AG09319 (cell line): Measurements from ENCODE around the gene NUP153.

ENCODE experiments used
- DNase-seq: peaks from one replicate; pipeline ENCODE4 v3.0.0-alpha.2; 2010; ENCODE audit warnings: low read depth; ENCODE audit errors: extremely low read depth
- TF ChIP-seq, protein P1 (sequence below): IDR thresholded peaks from 2 replicates; pipeline ENCODE4 v1.5.1; 2011; ENCODE audit warnings: low read depth, mild to moderate bottlenecking, inconsistent platforms, low read length, moderate library complexity

The NUP153 gene

DNA sequence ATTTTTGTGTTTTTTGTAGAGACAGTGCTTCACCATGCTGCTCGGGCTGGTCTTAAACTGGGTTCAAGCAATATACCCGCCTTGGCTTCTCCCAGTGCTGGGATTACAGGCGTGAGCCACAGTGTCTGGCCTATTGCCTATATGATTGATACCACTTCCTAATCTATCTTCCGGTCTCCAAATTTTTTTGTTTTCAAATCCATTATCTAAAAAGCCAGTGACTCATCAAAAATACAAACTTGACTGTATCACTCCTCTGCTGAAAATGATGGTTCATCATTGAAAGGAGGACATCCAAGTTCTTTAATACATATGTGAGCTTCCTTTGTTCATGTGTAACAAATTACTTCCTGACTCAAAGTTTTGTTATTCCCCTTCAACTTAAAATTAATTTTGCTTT, 71.2 kb downstream of the NUP153 start:
- TF ChIP-seq, protein P1, sequence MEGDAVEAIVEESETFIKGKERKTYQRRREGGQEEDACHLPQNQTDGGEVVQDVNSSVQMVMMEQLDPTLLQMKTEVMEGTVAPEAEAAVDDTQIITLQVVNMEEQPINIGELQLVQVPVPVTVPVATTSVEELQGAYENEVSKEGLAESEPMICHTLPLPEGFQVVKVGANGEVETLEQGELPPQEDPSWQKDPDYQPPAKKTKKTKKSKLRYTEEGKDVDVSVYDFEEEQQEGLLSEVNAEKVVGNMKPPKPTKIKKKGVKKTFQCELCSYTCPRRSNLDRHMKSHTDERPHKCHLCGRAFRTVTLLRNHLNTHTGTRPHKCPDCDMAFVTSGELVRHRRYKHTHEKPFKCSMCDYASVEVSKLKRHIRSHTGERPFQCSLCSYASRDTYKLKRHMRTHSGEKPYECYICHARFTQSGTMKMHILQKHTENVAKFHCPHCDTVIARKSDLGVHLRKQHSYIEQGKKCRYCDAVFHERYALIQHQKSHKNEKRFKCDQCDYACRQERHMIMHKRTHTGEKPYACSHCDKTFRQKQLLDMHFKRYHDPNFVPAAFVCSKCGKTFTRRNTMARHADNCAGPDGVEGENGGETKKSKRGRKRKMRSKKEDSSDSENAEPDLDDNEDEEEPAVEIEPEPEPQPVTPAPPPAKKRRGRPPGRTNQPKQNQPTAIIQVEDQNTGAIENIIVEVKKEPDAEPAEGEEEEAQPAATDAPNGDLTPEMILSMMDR = no peak
- DNase-seq = no peak

DNA sequence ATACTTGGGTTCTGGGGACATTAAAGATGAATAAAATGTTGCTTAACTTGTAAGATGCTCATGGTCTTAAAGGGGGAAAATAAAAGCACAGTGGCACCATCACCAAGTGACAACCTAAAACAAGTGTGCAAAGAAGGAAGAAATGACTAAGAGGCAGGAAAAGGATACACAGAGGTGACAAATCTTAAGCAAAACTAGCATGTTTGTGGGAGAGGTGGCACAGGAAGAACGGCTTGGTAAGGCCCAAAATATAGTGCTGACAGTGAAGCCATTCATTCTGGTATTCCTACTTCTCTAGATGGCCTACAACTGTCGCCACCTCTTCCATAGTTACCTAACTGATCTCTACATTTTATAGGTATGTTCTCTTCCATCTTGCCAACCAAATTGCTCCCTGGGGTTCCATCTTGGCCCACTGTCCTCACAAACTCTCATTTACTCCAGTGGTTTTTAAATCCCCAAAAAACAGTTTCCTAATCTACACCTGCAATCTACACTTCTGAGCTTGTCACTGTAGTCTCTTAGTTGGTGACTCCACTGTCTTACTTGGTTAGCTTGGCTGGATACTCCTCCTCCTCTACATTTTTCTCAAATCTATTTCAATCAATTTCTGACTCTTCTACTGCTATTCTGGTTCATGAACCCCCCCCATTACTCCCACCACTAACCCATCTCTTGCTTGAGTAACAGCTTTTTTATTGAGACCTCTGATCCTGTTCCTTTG, 73.1 kb downstream of the NUP153 start:
- DNase-seq = no peak
- TF ChIP-seq, protein P1 = no peak

DNA sequence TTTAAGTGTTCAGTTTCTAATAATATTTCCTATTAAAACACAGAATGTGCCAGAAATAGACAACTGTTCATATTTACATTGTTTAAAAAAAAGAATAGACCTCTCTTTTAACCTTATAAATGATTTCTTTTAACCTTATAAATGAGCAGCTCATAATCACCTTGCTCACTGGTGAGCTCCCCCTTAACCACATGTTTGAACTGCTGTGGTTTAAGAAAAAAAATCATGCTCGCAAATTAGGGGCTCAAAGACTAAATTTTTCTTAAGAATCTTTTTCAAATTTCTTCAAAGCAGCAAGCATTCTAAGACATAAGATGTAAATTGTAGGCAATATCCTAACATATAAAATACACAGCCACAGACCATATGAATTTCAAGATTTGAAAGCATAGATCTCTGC, 73.8 kb downstream of the NUP153 start:
- TF ChIP-seq, protein P1 = no peak
- DNase-seq = no peak

DNA sequence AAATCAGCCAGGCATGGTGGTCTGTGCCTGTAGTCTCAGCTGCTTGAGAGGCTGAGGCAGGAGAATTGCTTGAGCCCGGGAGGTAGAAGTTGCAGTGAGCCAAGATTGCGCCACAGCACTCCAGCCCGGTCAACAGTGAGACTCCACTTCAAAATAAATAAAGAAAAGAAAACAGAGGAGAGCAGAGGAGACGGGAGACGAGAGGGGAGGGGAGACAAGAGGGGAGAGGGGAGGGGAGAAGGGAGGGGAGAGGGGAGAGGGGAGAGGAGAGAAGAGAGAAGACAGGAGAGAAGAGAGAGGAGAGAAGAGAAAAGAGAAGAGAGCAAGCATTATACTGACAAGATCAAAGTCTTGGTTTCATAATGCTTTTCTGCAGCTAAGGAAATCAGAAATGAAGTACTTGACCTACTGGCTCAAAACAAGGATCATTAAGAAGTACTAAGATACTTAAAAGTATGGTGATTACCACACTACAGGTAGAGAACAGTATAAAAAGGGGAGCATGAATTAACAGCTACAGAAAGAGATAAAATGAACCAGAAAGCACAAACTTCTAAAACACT, 76.1 kb downstream of the NUP153 start:
- no peak for DNase-seq
- TF ChIP-seq, protein P1 = no peak

DNA sequence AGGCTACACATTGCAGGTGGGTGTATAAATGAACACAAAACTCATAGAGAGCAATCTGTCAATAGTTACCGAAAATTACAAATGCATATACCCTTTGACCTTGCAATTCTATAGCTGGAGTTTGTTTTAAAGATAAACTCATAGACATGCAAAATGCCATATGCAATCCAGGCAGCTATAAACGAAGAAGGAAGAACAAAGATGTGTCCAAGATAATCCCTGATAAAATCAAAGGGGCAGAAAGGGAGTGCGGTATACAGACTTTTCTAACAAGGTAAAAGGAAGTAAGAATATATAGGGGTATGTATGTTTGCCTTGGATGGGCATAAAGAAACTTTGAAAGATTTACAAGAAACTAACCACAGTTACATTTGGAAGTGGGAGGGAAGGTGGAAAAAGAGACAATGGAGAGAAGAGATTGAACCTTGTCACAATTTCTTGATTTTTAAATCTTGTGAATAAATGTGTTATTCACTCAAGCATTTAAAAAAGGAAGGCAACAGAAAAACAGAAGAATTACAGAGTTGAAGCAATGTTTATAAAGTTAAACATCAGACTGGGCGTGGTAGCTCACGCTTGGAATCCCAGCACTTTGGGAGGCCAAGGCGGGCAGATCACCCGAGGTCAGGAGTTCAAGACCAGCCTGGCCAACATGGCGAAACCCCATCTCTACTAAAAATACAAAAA, 76.8 kb downstream of the NUP153 start:
- DNase-seq = no peak
- TF ChIP-seq, protein P1 = no peak

DNA sequence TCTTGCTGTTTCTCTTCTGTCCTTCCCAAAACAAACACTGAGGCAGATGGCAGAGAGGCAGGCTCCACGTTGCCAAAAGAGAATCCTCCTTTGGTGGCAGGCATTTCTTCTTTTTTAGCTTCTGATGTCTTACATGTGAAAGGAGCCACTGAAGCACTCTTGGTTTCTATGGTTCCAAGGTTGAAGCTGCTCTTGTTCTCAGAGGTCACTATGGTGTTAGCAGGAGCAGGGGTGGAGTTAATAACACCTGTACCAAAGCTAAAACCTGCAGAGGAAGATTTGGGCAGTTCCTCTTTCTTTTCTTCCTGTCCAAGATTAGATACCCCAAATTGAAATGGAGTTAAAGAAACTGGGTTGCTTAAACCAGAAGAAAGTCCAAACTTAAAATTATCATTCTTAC, 77.9 kb downstream of the NUP153 start:
- TF ChIP-seq, protein P1 = no peak
- DNase-seq = no peak

DNA sequence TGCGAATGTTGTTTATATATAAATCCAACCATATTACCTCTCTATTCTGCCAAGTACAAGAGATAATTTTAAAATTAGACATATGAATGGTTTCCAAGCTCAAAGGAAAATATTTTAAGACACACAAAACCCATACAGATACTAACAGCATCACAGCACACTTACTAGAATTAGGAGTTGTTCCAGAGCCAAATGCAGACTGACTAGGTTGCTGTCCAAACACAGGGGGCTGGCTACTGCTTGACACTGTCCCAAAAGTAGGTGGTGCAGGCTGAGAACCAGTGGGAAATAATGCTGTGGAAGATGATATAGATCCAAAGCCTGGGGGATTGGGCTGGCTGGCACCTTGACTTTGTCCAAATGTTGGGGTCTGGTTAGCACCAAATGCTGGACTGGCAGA, 82.3 kb downstream of the NUP153 start:
- no peak for DNase-seq
- TF ChIP-seq, protein P1 = no peak
